H9 (cell line): ENCODE data around the gene VCAN. TPM values are rescaled to one million over a fixed set of nuclear protein-coding genes. Genes with fewer than 3 reads are reported as not detected.

Experiments
- DNase-seq: peaks from one replicate; pipeline ENCODE4 v3.0.0-alpha.2; 2017
- H2AFZ ChIP-seq: one replicate; pipeline ENCODE4 v1.6.1; 2013; ENCODE audit warnings: mild to moderate bottlenecking, low read length, control low read depth, moderate library complexity
- H2AK5ac ChIP-seq: 2 replicates; pipeline ENCODE4 v1.6.1; 2013; ENCODE audit warnings: low read length, control low read depth, mixed read lengths; ENCODE audit not compliant: insufficient read length
- H2BK120ac ChIP-seq: one replicate; pipeline ENCODE4 v1.6.1; 2013; ENCODE audit warnings: low read depth, mild to moderate bottlenecking, low read length, control low read depth, inconsistent platforms; ENCODE audit not compliant: poor library complexity, severe bottlenecking
- H2BK12ac ChIP-seq: 2 replicates; pipeline ENCODE4 v1.6.1; 2013; ENCODE audit warnings: low read length, control low read depth, mixed read lengths, low read depth; ENCODE audit not compliant: insufficient read length
- H2BK15ac ChIP-seq: 2 replicates; pipeline ENCODE4 v1.6.1; 2013; ENCODE audit warnings: low read depth, low read length, control low read depth
- H2BK20ac ChIP-seq: one replicate; pipeline ENCODE4 v1.6.1; 2013; ENCODE audit warnings: low read depth, mild to moderate bottlenecking, low read length, control low read depth, inconsistent platforms; ENCODE audit not compliant: poor library complexity, severe bottlenecking
- H2BK5ac ChIP-seq: 2 replicates; pipeline ENCODE4 v1.6.1; 2013; ENCODE audit warnings: low read length, control low read depth, mixed read lengths; ENCODE audit not compliant: insufficient read length
- H3K14ac ChIP-seq: 2 replicates; pipeline ENCODE4 v1.6.1; 2013; ENCODE audit warnings: low read length, control low read depth; ENCODE audit not compliant: insufficient read depth
- H3K18ac ChIP-seq: 2 replicates; pipeline ENCODE4 v1.6.1; 2013; ENCODE audit warnings: low read depth, mild to moderate bottlenecking, mixed read lengths, low read length, control low read depth; ENCODE audit not compliant: insufficient read length
- H3K23ac ChIP-seq: 2 replicates; pipeline ENCODE4 v1.6.1; 2013; ENCODE audit warnings: low read length, control low read depth, mixed read lengths, low read depth; ENCODE audit not compliant: insufficient read length
- H3K23me2 ChIP-seq: 2 replicates; pipeline ENCODE4 v1.6.1; 2013; ENCODE audit warnings: low read depth, mild to moderate bottlenecking, mixed read lengths, low read length, control low read depth; ENCODE audit not compliant: insufficient read length, poor library complexity, severe bottlenecking
- H3K27ac ChIP-seq: 2 replicates; pipeline ENCODE4 v1.5.1; 2013; ENCODE audit warnings: low read length, control low read depth, mixed read lengths, low read depth; ENCODE audit not compliant: insufficient read length
- H3K27me3 ChIP-seq: 2 replicates; pipeline ENCODE4 v1.6.1; 2013; ENCODE audit warnings: low read length, control low read depth, inconsistent platforms; ENCODE audit not compliant: insufficient read depth
- H3K4ac ChIP-seq: 2 replicates; pipeline ENCODE4 v1.6.1; 2013; ENCODE audit warnings: low read depth, mild to moderate bottlenecking, control low read depth, inconsistent platforms, low read length, moderate library complexity
- H3K4me1 ChIP-seq: 2 replicates; pipeline ENCODE4 v1.6.1; 2013; ENCODE audit warnings: low read length, control low read depth, inconsistent platforms; ENCODE audit not compliant: insufficient read depth
- H3K4me2 ChIP-seq: 2 replicates; pipeline ENCODE4 v1.6.1; 2013; ENCODE audit warnings: low read length, control low read depth, mixed read lengths; ENCODE audit not compliant: insufficient read length, insufficient read depth
- H3K56ac ChIP-seq: 2 replicates; pipeline ENCODE4 v1.6.1; 2013; ENCODE audit warnings: low read depth, mild to moderate bottlenecking, mixed read lengths, low read length, control low read depth; ENCODE audit not compliant: insufficient read length
- H3K79me1 ChIP-seq: 2 replicates; pipeline ENCODE4 v1.6.1; 2013; ENCODE audit warnings: low read depth, mild to moderate bottlenecking, moderate library complexity, low read length, control low read depth, inconsistent platforms; ENCODE audit not compliant: insufficient read depth, poor library complexity, severe bottlenecking
- H3K79me2 ChIP-seq: 2 replicates; pipeline ENCODE4 v1.6.1; 2013; ENCODE audit warnings: low read length, control low read depth, inconsistent platforms; ENCODE audit not compliant: insufficient read depth
- H3K9ac ChIP-seq: 2 replicates; pipeline ENCODE4 v1.6.1; 2013; ENCODE audit warnings: low read length, control low read depth, mixed read lengths; ENCODE audit not compliant: insufficient read length; ENCODE audit errors: extremely low read depth
- H3K9me3 ChIP-seq: one replicate; pipeline ENCODE4 v1.6.1; 2013; ENCODE audit warnings: low read depth, low read length, inconsistent platforms; ENCODE audit not compliant: control insufficient read depth
- H3T11ph ChIP-seq: one replicate; pipeline ENCODE4 v1.6.1; 2013; ENCODE audit warnings: mild to moderate bottlenecking, low read length, control low read depth, inconsistent platforms
- H4K20me1 ChIP-seq: one replicate; pipeline ENCODE4 v1.6.1; 2013; ENCODE audit not compliant: control insufficient read depth, insufficient read length, insufficient read depth
- H4K5ac ChIP-seq: 2 replicates; pipeline ENCODE4 v1.6.1; 2013; ENCODE audit warnings: low read depth, mild to moderate bottlenecking, mixed read lengths, low read length, control low read depth; ENCODE audit not compliant: insufficient read length
- H4K8ac ChIP-seq: replicated peaks from 2 replicates; pipeline ENCODE4 v1.6.1; 2013; ENCODE audit warnings: low read length, control low read depth, mixed read lengths, low read depth; ENCODE audit not compliant: insufficient read length
- H4K91ac ChIP-seq: 2 replicates; pipeline ENCODE4 v1.6.1; 2013; ENCODE audit warnings: low read depth, mild to moderate bottlenecking, moderate library complexity, mixed read lengths, low read length, control low read depth; ENCODE audit not compliant: insufficient read length
- H3K27ac Mint-ChIP-seq, 3 experiments: 2 replicates in 2 of 3; 3 replicates in 1 of 3; pipeline ENCODE4 v1.8.0; 2020 to 2021; ENCODE audit warnings: mixed read lengths in 3 of 3, mild to moderate bottlenecking in 1 of 3, moderate library complexity in 1 of 3
- H3K27me3 Mint-ChIP-seq: 2 replicates; pipeline ENCODE4 v1.8.0; 2021; ENCODE audit warnings: low read depth, mild to moderate bottlenecking, moderate library complexity, mixed read lengths
- H3K36me3 Mint-ChIP-seq, 3 experiments: 2 replicates in 2 of 3; 3 replicates in 1 of 3; pipeline ENCODE4 v1.8.0; 2020 to 2021; ENCODE audit warnings: low read depth in 3 of 3, mixed read lengths in 3 of 3; ENCODE audit not compliant: insufficient read depth in 1 of 3
- H3K4me1 Mint-ChIP-seq, 2 experiments: 2 replicates each; pipeline ENCODE4 v1.8.0; 2020; ENCODE audit warnings: mixed read lengths in 2 of 2
- H3K4me3 Mint-ChIP-seq, 2 experiments: 2 replicates in 1 of 2; 3 replicates in 1 of 2; pipeline ENCODE4 v1.8.0; 2020 to 2021; ENCODE audit warnings: mild to moderate bottlenecking in 2 of 2, mixed read lengths in 2 of 2, moderate library complexity in 1 of 2
- H3K9me3 Mint-ChIP-seq, 2 experiments: 2 replicates in 1 of 2; 3 replicates in 1 of 2; pipeline ENCODE4 v1.8.0; 2020; ENCODE audit warnings: mild to moderate bottlenecking in 2 of 2, mixed read lengths in 2 of 2, moderate library complexity in 1 of 2
- CTCF ChIP-seq: fragments of 200-600 bp; sonication (generic); conservative IDR thresholded peaks from 3 replicates; pipeline ENCODE4 v1.8.0; 2021; ENCODE audit warnings: antibody characterized with exemption, mild to moderate bottlenecking
- WGBS: extraction: QIAGEN DNeasy Blood & Tissue Kit; methylation state at CpG from one replicate; pipeline ENCODE4 v1.1.7; 2013; ENCODE audit warnings: missing lambda C conversion rate, low lambda C conversion rate, mixed read lengths; ENCODE audit not compliant: insufficient read length; ENCODE audit errors: extremely low coverage; 5-methylcytosine and 5-hydroxymethylcytosine counted together
- total RNA-seq: library from RNA; stranded (reverse); gene quantifications from 2 replicates; pipeline ENCODE4 v1.2.1, GENCODE V29; 2021

The VCAN gene
- total RNA-seq, 1 experiment from 2014 or later, result 278 TPM

- no peak overlapping the region for H2AFZ ChIP-seq
- TF ChIP-seq CTCF, result no peak
- no peak overlapping the region for H4K91ac ChIP-seq
- H2BK12ac ChIP-seq, result no peak overlapping the region
- no peak overlapping the region for H3K27ac ChIP-seq
- no peak overlapping the region for H3K4me3 Mint-ChIP-seq
- no peak overlapping the region for H3K14ac ChIP-seq
- no peak overlapping the region for H4K5ac ChIP-seq
- no peak overlapping the region for H2BK20ac ChIP-seq
- no peaks in the 10 kb centered on the region for H3K36me3 Mint-ChIP-seq
- no peaks in the 10 kb centered on the region for H3K27me3 Mint-ChIP-seq
- no peak overlapping the region for H2BK5ac ChIP-seq
- no peak overlapping the region for H2BK15ac ChIP-seq
- H3T11ph ChIP-seq, result no peak overlapping the region
- H3K27ac Mint-ChIP-seq, result no peak overlapping the region
- DNase-seq, result no peak
- no peak overlapping the region for H3K23ac ChIP-seq
- H3K79me2 ChIP-seq, result no peaks in the 10 kb centered on the region
- no peak overlapping the region for H2AK5ac ChIP-seq
- no peak overlapping the region for H3K4ac ChIP-seq
- no peak overlapping the region for H3K4me2 ChIP-seq
- no peak overlapping the region for H3K56ac ChIP-seq
- H3K18ac ChIP-seq, result no peak overlapping the region
- no peak overlapping the region for H3K9ac ChIP-seq
- no peak overlapping the region for H2BK120ac ChIP-seq
- no peaks in the 10 kb centered on the region for H4K20me1 ChIP-seq
- no CpG with 5 or more reads among the region's 4 CpGs for WGBS
- H3K9me3 ChIP-seq, result no peaks in the 10 kb centered on the region
- H3K9me3 Mint-ChIP-seq, result no peaks in the 10 kb centered on the region
- H3K27me3 ChIP-seq, result no peaks in the 10 kb centered on the region
- H3K4me1 Mint-ChIP-seq, result no peaks in the 10 kb centered on the region
- H3K79me1 ChIP-seq, result no peaks in the 10 kb centered on the region
- no peaks in the 10 kb centered on the region for H3K4me1 ChIP-seq
- no peaks in the 10 kb centered on the region for H3K23me2 ChIP-seq
- H4K8ac ChIP-seq, result no peak overlapping the region
These were observed 119.4 kb downstream of the VCAN start for GRCh38 chr5:83590966-83591365.
